H1 (cell line): ENCODE results near the gene SPDYE16. TPM values are rescaled to one million over a fixed set of nuclear protein-coding genes. Genes with fewer than 3 reads are reported as not detected.

Experiments
- CTCF ChIA-PET: fragments of 300-600 bp; sonication (Branson Sonifier 250); formaldehyde crosslinking; loops from one replicate; lab custom pipeline; 2021; ENCODE audit not compliant: partially characterized antibody; lab: Charles Lee
- POLR2A ChIA-PET: fragments of 300-600 bp; sonication (Branson Sonifier 250); formaldehyde crosslinking; loops from one replicate; lab custom pipeline; 2021; ENCODE audit warnings: inconsistent platforms; ENCODE audit not compliant: partially characterized antibody; lab: Charles Lee
- DNase-seq, 2 experiments: peaks; one replicate each; pipeline versions ENCODE4 v3.0.0 to v3.0.0-alpha.2; 2010 to 2022; ENCODE audit warnings: low spot score in 2 of 2, low read depth in 1 of 2, mixed read lengths in 1 of 2
- FAIRE-seq: peaks from 2 replicates; lab custom pipeline; 2011; peaks lifted over from hg19 to GRCh38; lab: Jason Lieb, UNC
- H2AFZ ChIP-seq: 2 replicates; pipeline ENCODE4 v1.8.1; 2012; ENCODE audit warnings: low read length, inconsistent platforms
- H2AK5ac ChIP-seq: 2 replicates; pipeline ENCODE4 v1.6.1; 2013; ENCODE audit warnings: low read depth, low read length
- H2BK120ac ChIP-seq: replicated peaks from 2 replicates; pipeline ENCODE3; 2013; ENCODE audit warnings: low read depth, low read length, inconsistent platforms
- H2BK12ac ChIP-seq: 2 replicates; pipeline ENCODE4 v1.6.1; 2013; ENCODE audit warnings: low read depth, low read length
- H2BK15ac ChIP-seq: 2 replicates; pipeline ENCODE4 v1.6.1; 2013; ENCODE audit warnings: low read length
- H2BK20ac ChIP-seq: 2 replicates; pipeline ENCODE4 v1.6.1; 2013; ENCODE audit warnings: low read length
- H2BK5ac ChIP-seq: 2 replicates; pipeline ENCODE4 v1.6.1; 2013; ENCODE audit warnings: low read depth, low read length
- H3K14ac ChIP-seq: 2 replicates; pipeline ENCODE4 v1.6.1; 2013; ENCODE audit warnings: inconsistent platforms; ENCODE audit not compliant: insufficient read length
- H3K18ac ChIP-seq: 2 replicates; pipeline ENCODE4 v1.6.1; 2013; ENCODE audit warnings: low read length; ENCODE audit errors: extremely low read depth
- H3K23ac ChIP-seq: 2 replicates; pipeline ENCODE4 v1.6.1; 2013; ENCODE audit warnings: inconsistent platforms; ENCODE audit not compliant: insufficient read length
- H3K23me2 ChIP-seq: 2 replicates; pipeline ENCODE4 v1.6.1; 2013; ENCODE audit warnings: low read depth, low read length
- H3K27ac ChIP-seq: 2 replicates; pipeline ENCODE4 v1.6.1; 2011; ENCODE audit warnings: low read depth, low read length, inconsistent platforms
- H3K27me3 ChIP-seq, 4 experiments: replicated peaks in 1 of 4; 1 replicate in 1 of 4; 2 replicates in 3 of 4; pipeline versions ENCODE4 v1.6.1 to v1.8.1; 2011 to 2013; ENCODE audit warnings: low read length in 3 of 4, mild to moderate bottlenecking in 3 of 4, inconsistent platforms in 2 of 4, mixed read lengths in 2 of 4, moderate library complexity in 1 of 4; ENCODE audit not compliant: control insufficient read depth in 3 of 4, insufficient read depth in 3 of 4; ENCODE audit errors: extremely low read depth in 1 of 4
- H3K36me3 ChIP-seq, 4 experiments: 2 replicates each; pipeline versions ENCODE4 v1.6.1 to v1.8.1; 2011 to 2013; ENCODE audit warnings: mild to moderate bottlenecking in 4 of 4, low read length in 3 of 4, moderate library complexity in 2 of 4, control low read depth in 1 of 4, inconsistent platforms in 1 of 4; ENCODE audit not compliant: insufficient read depth in 4 of 4, control insufficient read depth in 2 of 4
- H3K4ac ChIP-seq: replicated peaks from 2 replicates; pipeline ENCODE3; 2013; ENCODE audit warnings: low read length, low read depth, mixed read lengths, inconsistent platforms; ENCODE audit not compliant: insufficient read length
- H3K4me1 ChIP-seq, 4 experiments: replicated peaks in 1 of 4; 1 replicate in 1 of 4; 2 replicates in 3 of 4; pipeline versions ENCODE4 v1.6.1 to v1.8.1; 2011 to 2013; ENCODE audit warnings: low read length in 3 of 4, inconsistent platforms in 2 of 4, mixed read lengths in 1 of 4; ENCODE audit not compliant: insufficient read depth in 4 of 4, control insufficient read depth in 3 of 4
- H3K4me2 ChIP-seq, 2 experiments: 2 replicates each; pipeline versions ENCODE4 v1.6.1 to v1.8.1; 2011 to 2013; ENCODE audit warnings: low read depth in 2 of 2, low read length in 2 of 2, control low read depth in 1 of 2, inconsistent platforms in 1 of 2, mild to moderate bottlenecking in 1 of 2; ENCODE audit not compliant: insufficient read depth in 1 of 2
- H3K4me3 ChIP-seq, 4 experiments: fragments of 200-600, 300-600 bp in 1 of 4; sonication (generic), shearing (Covaris generic), sonication (Bioruptor Twin) in 1 of 4; 2 replicates each; pipeline versions ENCODE4 v1.5.1 to v1.8.1; 2011 to 2016; ENCODE audit warnings: low read length in 4 of 4, low read depth in 3 of 4, control low read depth in 2 of 4, inconsistent platforms in 2 of 4, mild to moderate bottlenecking in 2 of 4, mixed read lengths in 1 of 4, moderate library complexity in 1 of 4; ENCODE audit not compliant: insufficient read depth in 2 of 4; ENCODE audit errors: extremely low read depth in 1 of 4
- H3K56ac ChIP-seq: replicated peaks from 2 replicates; pipeline ENCODE3; 2013; ENCODE audit warnings: low read depth, mild to moderate bottlenecking, mixed read lengths, low read length, inconsistent platforms; ENCODE audit not compliant: insufficient read length
- H3K79me1 ChIP-seq: 2 replicates; pipeline ENCODE4 v1.6.1; 2013; ENCODE audit warnings: low read depth, low read length, control low read depth
- H3K79me2 ChIP-seq, 2 experiments: 2 replicates each; pipeline versions ENCODE4 v1.6.1 to v1.8.1; 2012 to 2013; ENCODE audit warnings: low read length in 2 of 2, mild to moderate bottlenecking in 2 of 2, inconsistent platforms in 1 of 2; ENCODE audit not compliant: insufficient read depth in 2 of 2, control insufficient read depth in 1 of 2
- H3K9ac ChIP-seq, 4 experiments: replicated peaks in 1 of 4; 1 replicate in 1 of 4; 2 replicates in 3 of 4; pipeline versions ENCODE4 v1.6.1 to v1.8.1; 2011 to 2013; ENCODE audit warnings: low read depth in 3 of 4, low read length in 3 of 4, control low read depth in 2 of 4, mild to moderate bottlenecking in 2 of 4, moderate library complexity in 2 of 4, inconsistent platforms in 1 of 4; ENCODE audit errors: extremely low read depth in 1 of 4
- H3K9me3 ChIP-seq, 2 experiments: 2 replicates each; pipeline versions ENCODE4 v1.6.1 to v1.8.1; 2012 to 2013; ENCODE audit warnings: mild to moderate bottlenecking in 2 of 2, moderate library complexity in 2 of 2, control low read depth in 1 of 2, inconsistent platforms in 1 of 2, low read depth in 1 of 2, low read length in 1 of 2, mixed read lengths in 1 of 2; ENCODE audit not compliant: insufficient read depth in 2 of 2
- H4K20me1 ChIP-seq, 2 experiments: replicated peaks in 1 of 2; 2 replicates each; pipeline versions ENCODE3 to v1.8.1; 2011 to 2013; ENCODE audit warnings: inconsistent platforms in 2 of 2, low read length in 2 of 2, mild to moderate bottlenecking in 1 of 2; ENCODE audit not compliant: insufficient read depth in 2 of 2, control insufficient read depth in 1 of 2
- H4K5ac ChIP-seq: 2 replicates; pipeline ENCODE4 v1.6.1; 2013; ENCODE audit warnings: low read length, low read depth, mixed read lengths, inconsistent platforms; ENCODE audit not compliant: insufficient read length
- H4K8ac ChIP-seq: 2 replicates; pipeline ENCODE4 v1.8.0; 2013; ENCODE audit warnings: mild to moderate bottlenecking, moderate library complexity, low read length, inconsistent platforms; ENCODE audit not compliant: insufficient read depth; ENCODE audit errors: extremely low read depth
- H4K91ac ChIP-seq: replicated peaks from 2 replicates; pipeline ENCODE3; 2013; ENCODE audit warnings: low read length, mixed read lengths, inconsistent platforms; ENCODE audit not compliant: insufficient read length
- EP300 ChIP-seq, 2 experiments: IDR thresholded peaks; 1 replicate in 1 of 2; 2 replicates in 1 of 2; pipeline ENCODE4 v1.6.1; 2011 to 2012; ENCODE audit warnings: low read depth in 2 of 2, low read length in 2 of 2, mild to moderate bottlenecking in 2 of 2, borderline replicate concordance in 1 of 2, inconsistent platforms in 1 of 2, moderate library complexity in 1 of 2
- JUN ChIP-seq: IDR thresholded peaks from 2 replicates; pipeline ENCODE4 v1.6.1; 2011; ENCODE audit warnings: low read depth, mild to moderate bottlenecking, improper control_type of control experiment, low read length
- KDM1A ChIP-seq: fragments of 200-600, 300-600 bp; sonication (generic); IDR thresholded peaks from 2 replicates; pipeline ENCODE4 v1.7.1; 2016; ENCODE audit warnings: mild to moderate bottlenecking, low read length, borderline replicate concordance
- KDM5A ChIP-seq: fragments of 200-600 bp; IDR thresholded peaks from 2 replicates; pipeline ENCODE4 v1.7.1; 2012; ENCODE audit warnings: mild to moderate bottlenecking, low read length, inconsistent platforms, mixed read lengths
- RAD21 ChIP-seq, 2 experiments: IDR thresholded peaks in 1 of 2; conservative IDR thresholded peaks in 1 of 2; 2 replicates each; pipeline ENCODE4 v1.6.1; 2011; ENCODE audit warnings: low read depth in 2 of 2, low read length in 2 of 2, improper control_type of control experiment in 1 of 2, inconsistent platforms in 1 of 2, mild to moderate bottlenecking in 1 of 2, moderate library complexity in 1 of 2
- SP2 ChIP-seq: IDR thresholded peaks from 2 replicates; pipeline ENCODE4 v1.6.1; 2012; ENCODE audit warnings: mild to moderate bottlenecking, low read length, inconsistent platforms
- TAF1 ChIP-seq: IDR thresholded peaks from 2 replicates; pipeline ENCODE4 v1.6.1; 2011; ENCODE audit warnings: mild to moderate bottlenecking, low read depth, low read length
- TBP ChIP-seq: IDR thresholded peaks from 2 replicates; pipeline ENCODE4 v1.6.1; 2011; ENCODE audit warnings: low read depth, low read length, improper control_type of control experiment
- TEAD4 ChIP-seq: IDR thresholded peaks from 2 replicates; pipeline ENCODE4 v1.6.1; 2012; ENCODE audit warnings: low read depth, low read length, inconsistent platforms, mixed read lengths
- USF2 ChIP-seq: IDR thresholded peaks from 2 replicates; pipeline ENCODE4 v1.6.1; 2011; ENCODE audit warnings: low read length, improper control_type of control experiment
- YY1 ChIP-seq: IDR thresholded peaks from 2 replicates; pipeline ENCODE4 v1.6.1; 2011; ENCODE audit warnings: low read depth, mild to moderate bottlenecking, low read length
- WGBS, 2 experiments: shearing (Covaris generic) in 1 of 2; methylation state at CpG; one replicate each; pipeline versions ENCODE4 v1.1.6 to v1.1.7; 2013 to 2015; ENCODE audit warnings: low lambda C conversion rate in 2 of 2, mixed read lengths in 2 of 2, inconsistent platforms in 1 of 2, low coverage in 1 of 2, missing lambda C conversion rate in 1 of 2; ENCODE audit not compliant: insufficient replicate concordance in 2 of 2, insufficient coverage in 1 of 2, insufficient read length in 1 of 2; ENCODE audit errors: extremely low coverage in 1 of 2, missing lambda C conversion rate in 1 of 2; 5-methylcytosine and 5-hydroxymethylcytosine counted together
- polyA plus RNA-seq, 7 experiments: library from polyadenylated mRNA; depleted of rRNA in 3 of 7; stranded (reverse) in 5 of 7; unstranded in 2 of 7; fragments of >200 nt in 5 of 7; fragments of 200-250 nt in 2 of 7; gene quantifications; 1 replicate in 5 of 7; 2 replicates in 1 of 7; 4 replicates in 1 of 7; pipeline versions ENCODE4 v1.2.1 to v1.2.3, GENCODE V29; 2011 to 2013; ENCODE audit warnings: missing spikeins in 2 of 7, mixed read lengths in 2 of 7
- total RNA-seq: library from RNA; stranded (reverse); fragmentation: NEBNext Ultra II Directional; extraction: Animal tissue kit (Norgen Biotek cat#: 25700); gene quantifications from 2 replicates; pipeline ENCODE4 v1.2.1, GENCODE V29; 2021

The SPDYE16 gene
- total and polyA plus RNA-seq, 2 of the 8 experiments (the other 6 are each of a cell fraction or from before 2014, with no cell fraction given) = not detected

- H3K4me2 ChIP-seq = no peak overlapping the region
- no peak overlapping the region for H3K56ac ChIP-seq
- no peak overlapping the region for H3K27ac ChIP-seq
- ChIA-PET POLR2A (no interaction called here), CTCF (no interaction called here)
- H3K18ac ChIP-seq = no peak overlapping the region
- no peak overlapping the region for H3K9ac ChIP-seq
- no peaks in the 10 kb centered on the region for H3K27me3 ChIP-seq
- H4K91ac ChIP-seq = no peak overlapping the region
- H4K20me1 ChIP-seq = peaks cover 0 to 2% of the 10 kb centered on the region in 2 experiments
- peaks cover 0 to 7% (median 5%) of the 10 kb centered on the region in 4 experiments; a peak in 6 of 7 replicates for H3K4me1 ChIP-seq
- no peak overlapping the region for H3K4me3 ChIP-seq
- H2BK15ac ChIP-seq = no peak overlapping the region
- H2BK5ac ChIP-seq = no peak overlapping the region
- H2BK120ac ChIP-seq = no peak overlapping the region
- H2AFZ ChIP-seq = no peak overlapping the region
- H2BK20ac ChIP-seq = no peak overlapping the region
- WGBS, 2 experiments = 94% methylated on average over 30 of the region's 32 CpGs; no CpG with 5 or more reads in 1 of the 2 experiments
- FAIRE-seq = no peak
- no peak overlapping the region for H3K4ac ChIP-seq
- H3K79me2 ChIP-seq = no peaks in the 10 kb centered on the region
- no peak overlapping the region for H2AK5ac ChIP-seq
- peaks cover 0 to 5% (median under 1%) of the 10 kb centered on the region in 4 experiments; a peak in 4 of 8 replicates for H3K36me3 ChIP-seq
- no peaks in the 10 kb centered on the region for H3K23me2 ChIP-seq
- no peak for DNase-seq
- no peaks in the 10 kb centered on the region for H3K79me1 ChIP-seq
- H3K9me3 ChIP-seq = no peaks in the 10 kb centered on the region
- H2BK12ac ChIP-seq = peak overlapping the region; percentile 17; the same call in 1 of the 2 replicates
- no peak overlapping the region for H4K5ac ChIP-seq
- H3K14ac ChIP-seq = no peak overlapping the region
- H4K8ac ChIP-seq = no peak overlapping the region
- no peak overlapping the region for H3K23ac ChIP-seq
- TF ChIP-seq TEAD4 (no peak), JUN (no peak), RAD21 (IDR thresholded peaks at IDR 0.05 in 1 of 2, conservative IDR thresholded peaks at IDR 0.05 in 1 of 2; ENCODE audit: low read depth in 2 of 2, low read length in 2 of 2) (no peak), SP2 (no peak), EP300 (IDR thresholded peaks at IDR 0.05; ENCODE audit: borderline replicate concordance in 1 of 2, low read depth in 2 of 2, low read length in 2 of 2) (no peak), USF2 (no peak), KDM5A (no peak), TAF1 (no peak), YY1 (no peak), TBP (no peak), KDM1A (no peak)
Observed at GRCh38 chr7:76505168-76506080, 37.7 kb downstream of the SPDYE16 start.
